HUDEP-2 (cell line): ENCODE results near the gene CCDC146.
"Not testable (repeated sequence)": the region's sequence is repeated elsewhere in the genome, so short reads cannot be mapped to it uniquely, and the experiment has no call there.

ENCODE experiments used
- DNase-seq, 76 experiments: peaks; one replicate each; lab custom pipeline; 2025; ENCODE audit not compliant: unreplicated experiment in 76 of 76; lab: John Stamatoyannopoulos, UW

The CCDC146 gene

DNA sequence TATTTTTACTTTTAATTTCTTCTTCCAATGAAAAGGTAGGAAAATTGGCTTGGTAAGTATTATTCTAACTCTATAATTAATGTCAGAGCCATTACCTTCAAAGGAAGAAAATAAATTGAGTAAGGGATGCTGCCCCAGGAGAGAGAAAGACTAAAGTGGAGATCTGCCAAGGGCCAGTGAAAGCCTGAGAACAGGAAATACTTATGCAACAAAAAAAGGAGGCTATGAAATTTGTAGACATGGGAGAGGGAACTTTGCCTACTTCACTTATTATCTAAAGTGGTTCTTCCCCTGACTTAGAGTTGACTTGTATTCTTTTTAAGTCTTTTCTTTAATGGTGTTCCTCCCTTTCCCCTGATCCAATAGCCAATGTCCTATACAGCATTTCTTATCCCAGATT, 29.8 kb downstream of the CCDC146 start:
- not testable (repeated sequence) for DNase-seq

DNA sequence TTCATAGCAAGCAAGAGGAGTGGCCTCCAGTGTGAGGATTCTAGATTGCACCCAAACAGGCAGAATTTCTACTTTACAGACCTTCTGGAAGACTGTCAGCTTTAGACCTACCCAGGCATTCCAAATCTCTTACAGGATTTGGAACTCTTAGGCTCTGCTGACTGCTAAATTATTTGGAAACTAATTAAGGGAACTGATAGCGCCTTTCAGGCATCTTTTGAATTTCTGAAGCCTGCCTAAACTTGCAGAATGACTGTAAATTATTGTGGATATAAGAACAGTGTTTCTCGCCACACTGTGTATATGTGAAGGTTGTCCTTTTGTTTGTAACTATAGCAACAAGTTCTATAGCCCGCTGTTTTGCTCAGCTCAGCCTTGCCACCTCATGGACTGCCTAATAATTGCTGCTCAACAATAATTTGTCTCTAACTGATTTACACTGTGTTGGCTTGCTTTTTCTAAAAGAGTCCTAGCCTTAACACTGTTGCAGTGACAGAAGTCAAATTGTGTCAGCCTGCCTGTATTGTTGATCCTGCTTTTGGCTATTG, 32.6 kb downstream of the CCDC146 start:
- DNase-seq, result not testable (repeated sequence)

DNA sequence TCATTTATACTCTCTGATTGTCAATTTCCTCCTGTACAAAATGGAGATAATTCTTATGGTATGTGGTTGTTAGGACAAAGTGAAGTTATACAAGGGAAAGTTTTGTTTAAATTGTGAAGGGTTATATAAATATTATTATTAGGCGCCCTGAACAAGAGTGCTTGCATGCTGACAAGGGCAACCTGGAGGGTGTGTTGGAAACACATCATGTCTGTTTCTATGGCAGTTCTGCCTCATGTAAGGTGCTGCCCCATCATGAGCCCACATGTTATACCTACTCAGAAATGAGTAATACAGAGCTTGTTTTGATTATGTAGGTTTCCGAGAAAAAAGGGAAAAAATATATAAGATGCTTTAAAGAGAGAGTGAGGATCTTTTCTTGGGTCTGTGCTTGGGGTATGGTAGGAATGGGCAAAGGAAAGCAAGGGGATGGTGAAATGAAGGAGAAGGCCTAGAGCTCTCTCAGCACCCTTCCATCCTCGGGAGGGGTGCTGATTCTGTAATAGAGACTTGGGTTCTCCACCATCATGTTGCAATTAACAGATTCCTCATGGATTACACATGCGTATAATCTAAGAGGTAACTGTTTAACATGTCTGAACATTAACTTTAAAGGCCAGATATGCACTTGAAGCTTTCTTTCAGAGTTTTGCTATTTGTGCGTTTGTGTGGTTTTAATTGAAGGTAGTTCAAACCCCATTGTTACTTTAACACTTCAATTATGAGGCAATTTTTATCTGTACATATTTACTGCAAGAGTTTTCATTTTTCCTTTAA, 33.4 kb downstream of the CCDC146 start:
- DNase-seq, result not testable (repeated sequence)

GRCh38 chr7:77157034-77157433, 34.6 kb downstream of the CCDC146 start:
- DNase-seq, result not testable (repeated sequence)

GRCh38 chr7:77157446-77157845, 35.0 kb downstream of the CCDC146 start:
- DNase-seq, result no peak

- not testable (repeated sequence) for DNase-seq
Measured at GRCh38 chr7:77171073-77171472, 48.7 kb downstream of the CCDC146 start.

DNA sequence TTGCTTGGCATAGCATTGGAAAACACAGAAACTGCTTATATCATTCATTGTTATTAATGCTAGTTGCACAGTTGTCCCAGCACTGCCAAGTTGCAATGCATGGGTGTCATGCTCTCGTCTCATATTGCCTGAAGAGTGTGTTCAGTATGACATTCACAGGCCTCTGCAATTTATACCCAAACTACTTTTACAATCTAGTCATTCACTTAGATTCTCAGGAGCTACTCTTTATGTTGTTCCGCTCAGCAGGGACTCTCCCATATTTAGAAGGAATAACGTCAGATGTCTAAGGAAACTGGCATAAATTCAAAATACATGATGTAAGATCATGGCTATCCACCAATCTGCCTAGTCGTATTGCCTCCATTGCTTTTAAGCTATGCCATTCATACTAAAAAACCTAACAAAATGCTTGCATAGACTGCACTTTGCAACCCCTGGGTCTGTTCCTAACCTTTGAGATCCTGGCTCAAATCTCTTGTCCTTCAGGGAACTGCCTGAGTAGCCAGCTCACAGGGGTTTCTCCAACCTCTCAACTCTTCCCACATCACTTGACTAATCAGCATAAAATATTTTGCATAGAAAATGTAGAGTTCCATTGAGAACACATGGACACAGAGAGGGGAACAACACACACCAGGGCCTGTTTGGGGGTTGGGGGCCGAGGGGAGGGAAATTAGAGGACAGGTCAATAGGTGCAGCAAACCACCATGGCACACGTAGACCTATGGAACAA, 50.2 kb downstream of the CCDC146 start:
- DNase-seq, result not testable (repeated sequence)

DNA sequence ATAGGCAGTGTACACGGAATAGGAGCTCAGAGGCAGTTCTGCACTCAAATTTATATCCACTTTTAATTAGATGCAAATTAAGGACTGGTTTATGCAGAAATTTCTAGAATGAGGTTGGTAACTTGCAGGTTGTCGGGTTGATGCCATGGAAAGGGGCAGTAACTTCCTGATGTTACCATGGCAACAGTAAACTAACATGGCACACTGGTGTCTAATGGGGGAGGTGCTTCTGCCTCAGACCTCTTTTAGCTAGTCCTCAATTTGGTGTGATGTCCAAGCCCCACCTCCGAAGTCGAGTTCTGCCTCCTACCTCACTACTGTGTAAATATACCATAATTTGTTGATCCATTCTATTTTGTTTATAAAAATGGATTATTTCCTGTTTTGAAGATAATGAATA, 52.0 kb downstream of the CCDC146 start:
- DNase-seq, result not testable (repeated sequence)

DNA sequence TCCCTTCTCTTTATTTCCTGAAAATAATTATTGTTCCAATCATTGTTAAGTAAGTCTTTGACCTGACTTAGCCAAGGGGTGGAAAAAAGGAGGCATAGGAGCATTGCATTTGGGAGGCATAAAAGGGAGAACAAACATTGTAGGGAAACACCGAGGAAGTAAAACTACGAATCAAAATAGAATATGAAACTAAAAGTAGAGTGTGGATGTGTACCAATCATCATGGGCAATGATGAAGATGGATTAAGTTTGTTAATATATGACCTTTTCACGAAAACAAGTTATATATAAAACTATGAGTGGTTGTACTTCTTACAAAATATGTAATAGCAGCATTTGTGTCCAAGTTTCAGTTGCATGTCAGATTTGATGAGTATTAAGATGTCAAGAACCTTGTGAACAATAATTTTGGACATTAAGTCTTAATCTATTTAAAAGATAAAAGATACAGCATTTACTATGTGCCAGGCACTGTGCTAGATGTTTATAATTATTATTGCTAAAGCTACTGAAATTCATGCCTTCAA, 52.9 kb downstream of the CCDC146 start:
- not testable (repeated sequence) for DNase-seq

GRCh38 chr7:77177321-77177904, 55.0 kb downstream of the CCDC146 start:
- not testable (repeated sequence) for DNase-seq

DNA sequence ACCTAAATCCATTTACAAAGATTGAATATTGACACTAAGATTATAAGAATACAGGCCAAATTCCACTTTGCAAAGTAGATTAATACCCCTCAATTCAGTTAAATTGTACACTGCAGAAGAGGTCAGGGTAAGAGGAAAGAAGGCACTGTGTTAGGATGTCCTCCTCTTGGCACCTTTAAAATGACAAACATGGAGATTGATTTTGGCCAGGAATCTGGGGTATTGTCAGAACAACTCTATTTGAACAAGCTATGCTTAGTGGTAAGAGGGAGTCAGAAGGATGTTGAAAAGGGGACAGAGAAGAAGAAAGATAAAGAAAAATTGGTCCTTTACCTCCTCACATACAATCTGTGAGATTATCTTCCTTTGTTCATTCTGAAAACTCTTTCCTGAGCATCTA, 55.6 kb downstream of the CCDC146 start:
- not testable (repeated sequence) for DNase-seq

DNA sequence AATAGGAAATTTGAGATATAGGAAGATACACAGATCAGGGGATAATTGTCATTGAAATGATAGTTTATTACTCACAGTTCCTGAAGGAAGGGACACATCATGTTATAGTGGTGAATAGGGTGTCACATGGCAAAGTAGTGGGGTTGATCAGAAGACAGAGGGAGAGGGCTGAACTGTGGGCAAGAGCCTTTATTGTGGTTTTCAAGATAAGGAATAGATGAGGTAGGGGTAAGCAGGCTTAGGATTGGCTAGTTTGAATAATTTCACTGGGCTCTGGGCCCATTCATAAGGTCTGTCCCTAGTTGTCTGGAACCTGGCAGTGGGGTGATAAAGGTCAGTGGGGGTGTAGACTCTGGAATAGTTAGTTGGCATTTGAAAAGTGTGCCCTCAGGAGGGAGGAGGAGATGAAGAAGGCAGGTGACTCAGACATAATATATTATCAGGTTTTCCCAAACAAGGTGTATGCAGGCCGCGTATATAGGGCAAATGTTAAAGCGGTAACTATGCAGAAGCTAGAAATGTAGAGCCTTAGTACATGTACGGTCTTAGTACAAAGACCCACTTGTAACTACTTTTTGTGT, 58.7 kb downstream of the CCDC146 start:
- peak in 2 of 76 experiments; percentile 11 to 17 for DNase-seq

- no peak for DNase-seq
Measured at GRCh38 chr7:77181734-77182133, 59.3 kb downstream of the CCDC146 start.

DNA sequence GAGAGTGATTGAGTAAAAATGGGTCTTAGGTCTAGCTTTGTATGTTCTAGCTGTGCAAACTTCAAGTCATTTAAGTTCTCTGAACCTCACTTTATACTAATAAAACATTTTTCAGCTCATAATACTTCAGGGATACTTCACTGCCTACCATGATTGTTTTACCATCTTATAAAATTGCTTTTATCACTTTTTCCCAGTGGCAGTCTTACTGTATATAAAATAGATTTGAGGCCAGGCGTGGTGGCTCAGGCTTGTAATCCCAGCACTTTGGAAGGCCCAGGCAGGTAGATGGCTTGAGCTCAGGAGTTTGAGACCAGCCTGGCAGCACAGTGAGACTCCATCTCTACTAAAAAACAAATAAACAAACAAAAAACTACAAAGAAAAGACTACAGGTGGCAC, 59.8 kb downstream of the CCDC146 start:
- DNase-seq, result no peak

DNA sequence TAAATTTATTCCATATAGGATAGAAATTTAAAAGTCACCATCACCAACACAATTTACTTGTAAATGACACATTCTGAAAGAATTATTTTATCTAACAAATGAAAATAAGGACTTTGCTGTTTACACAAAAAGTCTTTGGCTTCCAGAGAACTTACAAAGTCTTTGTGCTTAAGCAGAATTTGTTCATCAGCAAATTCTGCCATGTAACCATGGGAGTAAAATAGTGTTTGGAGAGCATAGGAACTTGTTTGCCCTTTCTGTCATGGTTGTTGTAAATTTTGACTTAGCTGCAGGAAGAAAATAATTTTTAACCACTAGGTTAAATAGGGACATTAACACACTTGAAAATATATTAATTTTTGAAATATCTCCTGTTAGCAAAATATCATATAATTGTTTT, 62.0 kb downstream of the CCDC146 start:
- no peak for DNase-seq

GRCh38 chr7:77184990-77185389, 62.6 kb downstream of the CCDC146 start:
- no peak for DNase-seq

DNA sequence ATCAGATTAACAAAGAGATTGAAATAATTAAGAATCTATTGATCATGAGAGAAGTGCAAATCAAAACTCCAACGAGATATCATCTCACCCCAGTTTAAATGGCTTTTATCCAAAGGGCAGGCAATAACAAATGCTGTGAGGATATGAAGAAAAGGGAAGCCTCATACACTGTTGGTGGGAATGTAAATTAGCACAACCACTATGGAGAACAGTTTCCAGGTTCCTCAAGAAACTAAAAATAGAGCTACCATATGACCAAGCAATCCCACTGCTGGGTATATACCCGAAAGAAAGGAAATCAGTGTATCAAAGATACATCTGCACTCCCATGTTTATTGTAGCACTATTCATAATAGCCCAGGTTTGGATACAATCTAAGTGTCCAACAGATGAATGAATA, 63.5 kb downstream of the CCDC146 start:
- no peak for DNase-seq

- DNase-seq, result no peak
Measured at GRCh38 chr7:77188731-77189437, 66.5 kb downstream of the CCDC146 start.

- DNase-seq, result no peak
Measured at GRCh38 chr7:77197141-77197540, 74.7 kb downstream of the CCDC146 start.
